Stomach (tissue), 4 donors: ENCODE data around the gene NOC2L.

ENCODE experiments used
- CTCF ChIP-seq, 7 experiments: fragments of 450-650 bp in 4 of 7; fragments of 200-600 bp in 3 of 7; sonication (generic) in 3 of 7; IDR thresholded peaks; one replicate each; pipeline ENCODE4 v1.5.1; 2016 to 2019; ENCODE audit warnings: antibody characterized with exemption in 7 of 7, control low read depth in 2 of 7, mild to moderate bottlenecking in 1 of 7
- POLR2A ChIP-seq, 4 donors: fragments of 450-650 bp; IDR thresholded peaks; one replicate each; pipeline ENCODE4 v1.6.1; 2016; ENCODE audit warnings: antibody characterized with exemption in 4 of 4, control low read depth in 2 of 4, mild to moderate bottlenecking in 1 of 4, moderate library complexity in 1 of 4

DNA sequence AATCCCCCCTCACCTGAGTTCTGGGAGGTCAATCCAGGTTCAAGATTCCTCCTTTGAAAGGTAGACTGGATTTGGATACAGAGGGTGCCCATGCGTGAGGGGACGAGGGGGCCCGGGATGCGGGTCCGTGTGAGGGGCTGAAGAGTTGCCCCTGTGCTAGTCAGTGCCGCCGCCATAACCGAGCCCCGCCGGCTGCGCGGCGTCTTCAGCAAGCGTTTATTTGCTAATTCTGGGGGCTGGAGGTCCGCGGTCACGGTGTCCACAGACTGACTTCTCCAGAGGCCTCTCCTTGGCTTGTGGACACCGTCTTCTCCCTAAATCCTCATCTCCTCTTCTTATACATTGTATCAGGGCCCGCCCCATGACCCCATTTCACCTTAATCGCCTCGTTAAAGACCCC, 56.3 kb downstream of the NOC2L start:
- TF ChIP-seq POLR2A (IDR thresholded peaks at IDR 0.05) (no peak), CTCF (IDR thresholded peaks at IDR 0.05) (no peak)
